Stomach (tissue), 4 donors: Measurements from ENCODE around the gene MICAL3.

Source experiments
- EP300 ChIP-seq: sonication (generic); formaldehyde crosslinking; IDR thresholded peaks from one replicate; pipeline ENCODE4 v1.6.1; 2017; ENCODE audit warnings: antibody characterized with exemption
- POLR2A ChIP-seq, 4 donors: fragments of 450-650 bp; IDR thresholded peaks; one replicate each; pipeline ENCODE4 v1.6.1; 2016; ENCODE audit warnings: antibody characterized with exemption in 4 of 4, control low read depth in 2 of 4, mild to moderate bottlenecking in 1 of 4, moderate library complexity in 1 of 4

DNA sequence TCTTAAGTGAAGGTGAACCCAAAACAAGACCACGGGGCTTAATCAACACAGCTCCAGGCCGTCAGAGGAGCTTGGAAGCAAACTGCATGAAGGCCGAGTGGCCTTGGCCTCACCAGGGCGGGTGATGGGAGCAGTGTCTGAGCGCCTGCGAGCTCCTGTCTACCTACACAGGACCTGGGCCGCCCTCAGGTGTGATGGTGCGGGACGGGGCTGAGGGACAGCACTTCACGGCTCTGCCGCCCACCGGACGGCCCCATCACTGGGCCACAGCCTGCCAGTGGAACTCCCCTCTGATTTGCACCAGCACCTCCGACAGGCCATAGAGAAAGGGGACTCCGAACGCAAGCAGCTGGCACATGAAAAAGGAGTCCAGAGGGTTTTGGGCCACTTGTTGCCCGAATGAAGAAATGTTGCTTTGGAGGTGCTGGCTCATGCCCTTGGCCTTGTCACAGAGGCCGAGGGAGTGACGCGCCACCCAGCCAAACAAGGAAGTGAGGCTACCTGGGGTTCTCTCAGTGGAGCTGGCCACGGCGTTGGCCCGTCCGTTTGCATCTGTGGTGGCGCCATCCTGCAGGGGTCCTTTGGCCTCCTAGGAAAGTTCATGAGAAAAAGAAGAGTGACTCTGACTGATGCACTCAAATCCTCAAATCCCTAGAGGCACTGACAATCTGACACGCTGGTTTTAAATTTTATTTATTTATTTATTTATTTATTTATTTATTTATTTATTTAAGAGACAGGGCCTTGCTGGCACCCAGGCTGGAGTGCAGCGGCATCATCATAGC, 159.8 kb downstream of the MICAL3 start:
- TF ChIP-seq EP300, result no peak
- no peak for TF ChIP-seq POLR2A (IDR thresholded peaks at IDR 0.05)
